ENCODE data around the gene SNX32. TPM values are rescaled to one million over a fixed set of nuclear protein-coding genes. Genes with fewer than 3 reads are reported as not detected.
A peak's percentile ranks its signal among the peaks of the same experiment; 100 is the strongest.

Gene SNX32
- total RNA-seq, 1 donor from 2014 or later, result 0.96 TPM

DNA sequence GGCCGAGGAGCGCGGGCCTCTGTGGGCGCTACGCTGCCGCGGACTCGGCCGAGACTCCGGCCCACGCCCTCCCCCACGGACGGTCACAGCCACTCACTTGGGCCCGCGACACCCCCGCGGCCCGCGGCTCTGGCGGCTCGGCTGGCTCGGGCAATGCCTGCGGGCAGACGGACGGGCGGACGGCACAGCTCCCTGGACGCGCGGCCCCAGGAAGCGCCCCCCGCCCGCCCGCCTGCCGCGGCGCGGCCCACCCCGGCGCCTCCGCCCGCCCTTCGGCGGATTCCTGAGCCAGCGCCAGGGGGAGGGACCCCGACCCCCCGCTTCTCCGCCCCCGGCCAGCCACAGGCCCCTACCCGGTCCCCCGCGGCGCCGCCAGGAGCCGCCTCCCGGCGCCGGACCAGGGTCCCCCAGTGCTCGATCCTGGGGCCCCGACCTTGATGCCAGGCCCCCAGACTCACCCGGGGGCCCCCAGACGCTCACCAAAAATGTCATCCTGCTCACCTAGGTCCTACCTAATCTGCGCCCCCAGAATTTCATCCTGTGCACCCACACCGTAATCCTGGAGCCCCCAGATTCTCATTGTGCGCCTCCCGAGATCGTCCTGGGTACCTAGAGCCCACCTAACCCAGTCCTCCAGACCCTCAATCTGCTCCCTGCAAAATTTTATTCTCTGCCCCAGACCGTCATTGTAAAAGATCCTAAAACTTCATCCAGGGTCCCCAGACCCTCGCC is 39.0 kb downstream of the SNX32 start, which contains the start of gene EFEMP2:
Gene EFEMP2, minus strand, starts transcription at position 215 of the 732 bp plus-strand sequence. CDS start 446 bp downstream, outside the sequence.
- peaks cover 7% of the 10 kb centered on the region for H3K36me3 Mint-ChIP-seq (ENCODE audit: low read depth)
- no peak for DNase-seq (ENCODE audit: low spot score)
- peaks cover 13% of the 10 kb centered on the region for H3K4me1 Mint-ChIP-seq (ENCODE audit: low read depth)
- intact Hi-C loops (cut with micrococcal nuclease), result loop anchor here (1.0 kb wide), 1 partner anchor 13 kb away; no protein-coding TSS in a partner anchor
- H3K27me3 Mint-ChIP-seq (ENCODE audit: low read depth), result no peaks in the 10 kb centered on the region
- no peaks in the 10 kb centered on the region for H3K9me3 Mint-ChIP-seq
- H3K4me3 Mint-ChIP-seq (ENCODE audit: low read depth), result peak within 1 kb of the TSS; percentile 91
- peak within 1 kb of the TSS; percentile 79 for H3K27ac Mint-ChIP-seq

DNA sequence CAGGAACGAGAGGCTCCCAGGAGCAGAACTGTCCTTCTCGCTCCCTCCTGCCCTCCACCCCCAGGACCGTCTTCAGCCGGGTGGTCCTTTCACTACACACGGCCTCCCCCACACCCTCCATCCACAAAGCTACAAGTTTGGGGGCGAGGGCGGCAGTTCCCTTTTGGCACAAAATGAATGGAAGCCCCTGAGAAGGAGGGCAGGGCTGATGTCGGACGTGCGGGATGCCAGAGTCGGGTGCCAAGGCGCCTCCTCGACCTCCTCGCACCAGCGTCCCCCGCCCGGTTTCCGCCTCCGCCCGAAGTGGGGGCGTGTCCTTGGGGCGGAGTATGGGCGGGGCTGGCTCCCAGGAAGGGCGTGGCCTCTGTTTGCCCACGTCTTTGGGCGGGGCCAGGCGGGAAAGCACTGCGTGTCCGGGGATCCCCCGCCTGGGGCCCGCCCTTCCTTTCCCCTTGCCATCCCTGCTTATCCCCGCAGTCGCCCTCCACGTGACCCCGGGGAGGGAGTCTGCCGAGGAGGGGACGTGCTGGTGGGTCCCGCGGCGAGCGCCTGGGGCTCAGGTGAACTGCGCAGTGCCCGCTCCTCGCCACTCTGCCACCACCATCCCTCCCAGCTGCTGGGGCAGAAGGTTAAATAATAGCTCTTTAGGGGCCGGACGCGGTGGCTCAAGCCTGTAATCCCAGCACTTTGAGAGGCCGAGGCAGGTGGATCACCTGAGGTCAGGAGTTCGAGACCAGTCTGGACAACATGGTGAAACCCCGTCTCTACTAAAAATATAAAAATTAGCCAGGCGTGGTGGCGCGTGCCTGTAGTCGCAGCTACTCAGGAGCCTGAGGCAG is 39.8 kb downstream of the SNX32 start:
- Mint-ChIP-seq H3K4me1 (ENCODE audit: low read depth) (peaks cover 13% of the 10 kb centered on the region), H3K27ac (peak overlapping the region; percentile 79), H3K4me3 (ENCODE audit: low read depth) (peak overlapping the region; percentile 91), H3K9me3 (no peaks in the 10 kb centered on the region), H3K36me3 (ENCODE audit: low read depth) (no peaks in the 10 kb centered on the region), H3K27me3 (ENCODE audit: low read depth) (no peaks in the 10 kb centered on the region)
- peak; percentile 95 for DNase-seq (ENCODE audit: low spot score)
- intact Hi-C loops (cut with micrococcal nuclease), result loop anchor here (1.0 kb wide), 1 partner anchor 14 kb away; no protein-coding TSS in a partner anchor

DNA sequence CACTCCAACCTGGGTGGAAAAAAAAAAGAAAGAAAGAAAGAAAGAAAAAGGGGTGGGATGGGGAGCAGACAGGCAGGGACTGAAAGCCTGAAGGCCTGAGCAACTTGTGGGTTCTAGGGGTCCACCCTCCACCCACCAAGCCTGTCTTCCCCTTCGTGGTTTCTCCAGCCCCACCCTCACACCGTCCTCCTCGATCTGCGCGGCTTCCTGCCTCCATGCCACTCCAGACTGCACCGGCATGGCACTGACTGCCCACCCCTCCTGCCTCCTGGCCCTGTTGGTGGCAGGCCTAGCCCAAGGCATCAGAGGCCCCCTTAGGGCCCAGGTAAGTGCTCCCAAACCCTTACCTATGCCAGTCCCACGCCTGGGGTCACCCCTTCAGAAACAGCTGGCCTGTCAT is 45.9 kb downstream of the SNX32 start, which contains the start of gene CTSW:
Gene CTSW, plus strand, starts transcription at position 221 of the 400 bp plus-strand sequence. Its CDS starts 18 bp downstream, at position 239.
- Mint-ChIP-seq H3K4me3 (ENCODE audit: low read depth) (peak within 1 kb of the TSS; percentile 55), H3K9me3 (no peaks in the 10 kb centered on the region), H3K27ac (peak within 1 kb of the TSS; percentile 82), H3K36me3 (ENCODE audit: low read depth) (peaks cover 27% of the 10 kb centered on the region), H3K27me3 (ENCODE audit: low read depth) (no peaks in the 10 kb centered on the region), H3K4me1 (ENCODE audit: low read depth) (peaks cover 21% of the 10 kb centered on the region)
- no peak for DNase-seq (ENCODE audit: low spot score)
- intact Hi-C loops (cut with micrococcal nuclease), result no loop called here

DNA sequence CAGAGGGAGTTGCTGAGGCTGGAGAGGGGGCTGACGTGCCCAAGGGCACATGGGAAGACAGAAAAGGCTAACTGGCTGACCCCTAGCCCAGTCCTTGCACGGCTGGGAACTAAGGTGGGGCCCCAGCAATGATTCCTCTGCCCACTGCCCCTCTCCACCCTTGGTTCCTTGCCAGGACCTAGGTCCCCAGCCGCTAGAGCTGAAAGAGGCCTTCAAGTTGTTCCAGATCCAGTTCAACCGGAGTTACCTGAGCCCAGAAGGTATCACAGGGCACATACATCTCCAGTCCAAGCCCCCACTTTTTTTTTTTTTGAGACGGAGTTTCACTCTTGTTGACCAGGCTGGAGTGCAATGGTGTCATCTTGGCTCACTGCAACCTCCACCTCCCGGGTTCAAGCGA is 46.3 kb downstream of the SNX32 start:
- peaks cover 31% of the 10 kb centered on the region for H3K36me3 Mint-ChIP-seq (ENCODE audit: low read depth)
- DNase-seq (ENCODE audit: low spot score), result no peak
- no peaks in the 10 kb centered on the region for H3K9me3 Mint-ChIP-seq
- intact Hi-C loops (cut with micrococcal nuclease), result no loop called here
- peaks cover 23% of the 10 kb centered on the region for H3K4me1 Mint-ChIP-seq (ENCODE audit: low read depth)
- no peak overlapping the region for H3K27ac Mint-ChIP-seq
- H3K27me3 Mint-ChIP-seq (ENCODE audit: low read depth), result no peaks in the 10 kb centered on the region
- H3K4me3 Mint-ChIP-seq (ENCODE audit: low read depth), result peak overlapping the region; percentile 42

DNA sequence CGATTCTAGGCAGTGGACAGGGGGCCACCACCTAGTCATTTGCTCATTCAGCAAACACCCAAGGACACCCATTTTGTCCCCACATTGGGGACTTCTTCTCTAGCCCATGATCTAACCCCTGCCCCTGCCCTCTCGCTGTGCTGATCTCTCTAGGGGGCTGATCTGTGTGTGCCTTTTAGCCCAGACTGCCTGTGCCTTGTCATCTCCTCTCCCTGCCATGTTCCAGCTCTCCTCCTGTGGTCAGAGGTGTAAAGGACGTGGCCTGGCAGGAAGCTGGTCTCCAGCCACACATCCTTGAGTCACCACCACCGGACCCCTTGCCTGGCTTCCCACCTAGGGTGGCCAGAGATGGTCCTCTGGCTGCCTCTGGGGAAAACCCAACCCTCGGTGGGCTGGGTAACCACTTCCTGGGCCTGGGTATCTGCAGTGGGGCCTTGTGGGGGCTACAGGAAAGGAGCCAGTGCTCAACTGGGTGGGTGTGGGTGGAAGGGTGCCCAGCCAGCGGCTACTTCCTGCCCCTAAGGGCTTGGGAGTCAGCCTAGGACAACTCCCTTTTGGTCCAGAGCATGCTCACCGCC is 47.2 kb downstream of the SNX32 start:
- Mint-ChIP-seq H3K4me3 (ENCODE audit: low read depth) (peak overlapping the region; percentile 45), H3K4me1 (ENCODE audit: low read depth) (peaks cover 23% of the 10 kb centered on the region), H3K27ac (peak overlapping the region; percentile 82), H3K36me3 (ENCODE audit: low read depth) (peaks cover 36% of the 10 kb centered on the region), H3K9me3 (no peaks in the 10 kb centered on the region), H3K27me3 (ENCODE audit: low read depth) (no peaks in the 10 kb centered on the region)
- DNase-seq (ENCODE audit: low spot score), result no peak
- intact Hi-C loops (cut with micrococcal nuclease), result no loop called here

DNA sequence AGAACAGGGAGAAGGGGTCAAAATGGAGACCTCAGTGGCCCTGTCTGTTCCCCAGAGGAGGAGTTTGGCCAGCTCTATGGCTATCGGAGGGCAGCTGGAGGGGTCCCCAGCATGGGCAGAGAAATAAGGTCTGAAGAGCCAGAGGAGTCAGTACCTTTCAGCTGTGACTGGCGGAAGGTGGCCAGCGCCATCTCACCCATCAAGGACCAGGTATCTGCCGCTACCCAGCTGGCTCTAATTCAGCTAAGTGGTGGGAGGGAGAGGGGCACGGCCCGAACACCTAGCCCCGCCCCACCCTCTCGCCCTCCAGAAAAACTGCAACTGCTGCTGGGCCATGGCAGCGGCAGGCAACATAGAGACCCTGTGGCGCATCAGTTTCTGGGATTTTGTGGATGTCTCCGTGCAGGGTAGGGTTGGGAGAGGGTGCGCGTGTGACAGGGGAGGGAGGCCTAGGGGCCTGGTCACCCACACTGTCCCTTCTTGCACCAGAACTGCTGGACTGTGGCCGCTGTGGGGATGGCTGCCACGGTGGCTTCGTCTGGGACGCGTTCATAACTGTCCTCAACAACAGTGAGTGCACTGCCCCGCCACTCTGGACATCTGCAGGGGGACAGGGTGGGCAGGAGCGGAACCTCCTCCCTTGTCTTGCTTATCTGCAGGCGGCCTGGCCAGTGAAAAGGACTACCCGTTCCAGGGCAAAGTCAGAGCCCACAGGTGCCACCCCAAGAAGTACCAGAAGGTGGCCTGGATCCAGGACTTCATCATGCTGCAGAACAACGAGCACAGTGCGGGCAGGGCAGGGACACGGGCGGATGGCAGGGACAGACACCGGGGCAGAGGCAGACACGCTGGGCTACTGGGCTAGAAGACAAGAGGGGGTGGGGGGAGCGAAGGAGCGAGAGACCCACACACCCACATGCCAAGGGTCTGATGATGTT is 48.6 kb downstream of the SNX32 start:
- no peak for DNase-seq (ENCODE audit: low spot score)
- Mint-ChIP-seq H3K4me3 (ENCODE audit: low read depth) (no peak overlapping the region), H3K27me3 (ENCODE audit: low read depth) (no peaks in the 10 kb centered on the region), H3K4me1 (ENCODE audit: low read depth) (peaks cover 35% of the 10 kb centered on the region), H3K9me3 (no peaks in the 10 kb centered on the region), H3K36me3 (ENCODE audit: low read depth) (peaks cover 51% of the 10 kb centered on the region), H3K27ac (no peak overlapping the region)
- intact Hi-C loops (cut with micrococcal nuclease), result no loop called here

DNA sequence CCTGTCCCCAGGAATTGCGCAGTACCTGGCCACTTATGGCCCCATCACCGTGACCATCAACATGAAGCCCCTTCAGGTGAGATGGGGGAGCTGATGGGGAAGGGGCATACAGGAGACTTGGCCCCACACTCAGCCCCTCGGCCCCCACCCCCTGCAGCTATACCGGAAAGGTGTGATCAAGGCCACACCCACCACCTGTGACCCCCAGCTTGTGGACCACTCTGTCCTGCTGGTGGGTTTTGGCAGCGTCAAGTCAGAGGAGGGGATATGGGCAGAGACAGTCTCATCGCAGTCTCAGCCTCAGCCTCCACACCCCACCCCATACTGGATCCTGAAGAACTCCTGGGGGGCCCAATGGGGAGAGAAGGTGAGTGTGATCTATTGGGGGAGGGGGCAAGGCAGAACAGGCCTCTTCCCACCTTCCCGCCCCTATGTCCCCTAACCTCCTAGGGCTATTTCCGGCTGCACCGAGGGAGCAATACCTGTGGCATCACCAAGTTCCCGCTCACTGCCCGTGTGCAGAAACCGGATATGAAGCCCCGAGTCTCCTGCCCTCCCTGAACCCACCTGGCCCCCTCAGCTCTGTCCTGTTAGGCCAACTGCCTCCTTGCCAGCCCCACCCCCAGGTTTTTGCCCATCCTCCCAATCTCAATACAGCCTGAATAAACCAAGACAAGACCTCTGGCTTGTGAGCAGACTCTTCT is 49.4 kb downstream of the SNX32 start:
- H3K27me3 Mint-ChIP-seq (ENCODE audit: low read depth), result no peaks in the 10 kb centered on the region

DNA sequence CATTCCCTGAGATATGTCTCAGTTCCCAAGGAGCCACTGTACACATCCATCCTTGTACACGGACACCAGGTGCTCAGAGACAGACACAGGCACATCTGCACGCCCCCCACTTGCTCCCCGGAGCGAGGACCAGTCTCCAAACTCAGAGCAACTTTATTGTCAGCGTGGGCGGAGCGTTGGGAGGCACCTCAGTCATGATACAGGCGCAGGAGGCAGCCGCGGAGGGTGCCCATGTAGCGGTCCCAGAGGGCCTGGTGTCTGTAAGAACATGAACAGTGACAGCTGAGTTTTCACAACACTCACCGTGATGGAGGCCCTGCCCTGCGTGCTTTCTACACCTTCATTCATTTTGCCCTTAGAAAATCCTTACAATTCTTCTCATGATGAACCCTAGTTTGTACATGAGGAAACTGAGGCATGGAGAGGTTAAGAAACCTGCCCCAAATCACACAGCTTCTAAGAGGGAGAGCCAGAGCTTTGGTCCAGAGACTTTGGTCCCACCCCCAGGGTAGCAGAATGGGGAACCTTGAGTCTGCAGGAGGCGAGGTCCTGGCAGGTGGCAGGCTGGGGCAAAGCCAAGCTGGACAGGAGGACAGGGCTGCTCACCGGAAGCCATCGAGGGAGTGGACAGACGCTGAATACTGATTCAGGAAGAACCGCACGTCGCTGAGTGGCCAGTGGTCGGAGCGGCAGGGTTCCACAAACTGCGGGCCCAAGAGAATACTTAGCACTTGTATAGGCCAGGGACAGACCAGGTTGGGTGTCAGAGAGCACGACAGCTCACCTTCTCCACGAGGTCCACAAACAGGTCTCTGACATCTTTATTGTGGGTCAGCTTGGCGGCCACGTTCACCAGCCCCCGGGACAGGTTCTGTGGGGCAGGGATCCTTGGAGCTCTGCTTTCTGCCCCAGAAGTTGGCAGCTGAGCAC is 50.3 kb downstream of the SNX32 start:
- Mint-ChIP-seq H3K4me3 (ENCODE audit: low read depth) (no peak overlapping the region), H3K4me1 (ENCODE audit: low read depth) (peaks cover 36% of the 10 kb centered on the region), H3K27ac (peak overlapping the region; percentile 58), H3K27me3 (ENCODE audit: low read depth) (no peaks in the 10 kb centered on the region), H3K36me3 (ENCODE audit: low read depth) (peaks cover 55% of the 10 kb centered on the region), H3K9me3 (no peaks in the 10 kb centered on the region)
- DNase-seq (ENCODE audit: low spot score), result no peak
- intact Hi-C loops (cut with micrococcal nuclease), result loop anchor here (1.0 kb wide), 1 partner anchor 105 kb away; no protein-coding TSS in a partner anchor

More for the DNA sequence above, 49.4 kb downstream of the SNX32 start:
- intact Hi-C loops (cut with micrococcal nuclease), result no loop called here
- no peak overlapping the region for H3K27ac Mint-ChIP-seq
- DNase-seq (ENCODE audit: low spot score), result no peak
- H3K4me1 Mint-ChIP-seq (ENCODE audit: low read depth), result peaks cover 36% of the 10 kb centered on the region
- no peaks in the 10 kb centered on the region for H3K9me3 Mint-ChIP-seq
- peaks cover 54% of the 10 kb centered on the region for H3K36me3 Mint-ChIP-seq (ENCODE audit: low read depth)
- no peak overlapping the region for H3K4me3 Mint-ChIP-seq (ENCODE audit: low read depth)

DNA sequence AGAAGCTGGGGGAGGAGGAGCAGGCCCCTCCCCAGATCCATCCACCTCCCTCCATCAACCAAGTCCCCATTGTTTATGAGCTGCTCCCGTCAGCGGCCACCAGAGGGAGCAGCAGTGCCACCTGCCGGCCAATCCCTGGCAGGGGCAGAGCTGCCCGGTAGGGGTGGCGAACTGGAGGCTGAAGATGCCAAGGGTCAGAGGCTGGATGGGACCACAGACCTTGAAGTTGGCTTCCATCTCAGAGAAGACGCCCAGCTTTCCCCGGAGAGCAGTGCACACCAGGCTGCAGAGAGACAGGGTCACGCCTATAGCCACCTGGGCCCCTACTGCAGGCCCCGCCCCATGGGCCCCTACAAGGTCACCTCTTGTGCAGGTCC is 50.9 kb downstream of the SNX32 start:
- no peaks in the 10 kb centered on the region for H3K9me3 Mint-ChIP-seq
- H3K4me3 Mint-ChIP-seq (ENCODE audit: low read depth), result no peak overlapping the region
- H3K4me1 Mint-ChIP-seq (ENCODE audit: low read depth), result peaks cover 37% of the 10 kb centered on the region
- H3K27me3 Mint-ChIP-seq (ENCODE audit: low read depth), result no peaks in the 10 kb centered on the region
- H3K36me3 Mint-ChIP-seq (ENCODE audit: low read depth), result peaks cover 55% of the 10 kb centered on the region
- H3K27ac Mint-ChIP-seq, result peak overlapping the region; percentile 58
- peak; percentile 77 for DNase-seq (ENCODE audit: low spot score)
- intact Hi-C loops (cut with micrococcal nuclease), result loop anchor here (1.0 kb wide), 1 partner anchor 105 kb away; no protein-coding TSS in a partner anchor

DNA sequence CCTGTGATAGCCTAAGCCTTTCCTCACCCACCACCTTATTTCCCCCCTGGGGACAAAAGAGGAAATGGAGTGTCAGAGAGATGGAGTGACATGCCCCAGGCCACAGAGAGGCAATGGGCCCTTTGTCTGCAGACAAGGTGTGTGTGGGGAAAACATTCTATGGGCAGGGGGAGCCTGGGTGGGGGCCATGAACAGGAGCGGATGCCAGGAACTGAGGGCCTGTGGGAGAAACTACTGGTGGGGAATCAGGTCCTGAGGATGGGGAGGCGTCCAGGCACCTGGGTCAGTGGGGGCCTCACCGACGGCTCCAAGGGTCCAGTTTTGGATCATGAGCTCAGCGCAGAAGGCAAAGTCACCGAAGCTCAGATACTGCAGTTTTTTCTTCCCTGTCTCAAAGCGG is 51.5 kb downstream of the SNX32 start:
- Mint-ChIP-seq H3K27ac (no peak overlapping the region), H3K27me3 (ENCODE audit: low read depth) (no peaks in the 10 kb centered on the region), H3K9me3 (no peaks in the 10 kb centered on the region), H3K4me1 (ENCODE audit: low read depth) (peaks cover 41% of the 10 kb centered on the region), H3K4me3 (ENCODE audit: low read depth) (no peak overlapping the region), H3K36me3 (ENCODE audit: low read depth) (peaks cover 55% of the 10 kb centered on the region)
- intact Hi-C loops (cut with micrococcal nuclease), result no loop called here
- DNase-seq (ENCODE audit: low spot score), result no peak
